K562 (cell line): ENCODE results near the gene MBD6. TPM values are rescaled to one million over a fixed set of nuclear protein-coding genes. Genes with fewer than 3 reads are reported as not detected.

Experiments used
- ATAC-seq: fragments of 200-7000 bp; cut with Tn5 transposase; 3 replicates; pipeline ENCODE4 v1.9.1; 2020; ENCODE audit warnings: moderate library complexity
- BruUV-seq: library from RNA; stranded (reverse); fragments of 400-500 nt; replicated peaks from 2 replicates; lab custom pipeline; 2021; lab: Mats Ljungman, UMichigan
- CTCF ChIA-PET: fragments of 300-600 bp; formaldehyde crosslinking; extraction: SDS; loops from one replicate; lab custom pipeline; 2021; ENCODE audit warnings: low intra/inter-chr PET ratio; lab: Yijun Ruan, JAX
- POLR2A ChIA-PET: fragments of 300-600, 350-650 bp; sonication (Branson Sonifier 250); formaldehyde crosslinking; extraction: SDS; loops from one replicate; lab custom pipeline; 2021; ENCODE audit warnings: antibody characterized with exemption, inconsistent platforms; lab: Yijun Ruan, JAX
- DNase-seq, 4 experiments: peaks; one replicate each; pipeline versions ENCODE4 v3.0.0 to v3.0.0-alpha.2; 2011 to 2018; ENCODE audit warnings: low spot score in 3 of 4, mixed read lengths in 3 of 4; ENCODE audit errors: extremely low read depth in 1 of 4
- FAIRE-seq: peaks from 2 replicates; lab custom pipeline; 2011; peaks lifted over from hg19 to GRCh38; lab: Jason Lieb, UNC
- H2AFZ ChIP-seq: 2 replicates; pipeline ENCODE4 v1.6.0; 2011; ENCODE audit warnings: low read depth, low read length, control low read depth, inconsistent platforms
- H3K27ac ChIP-seq: fragments of 200-600 bp; 3 replicates; pipeline ENCODE4 v1.8.0; 2011; ENCODE audit warnings: low read depth, mild to moderate bottlenecking, control low read depth, inconsistent platforms, low read length, moderate library complexity, mixed read lengths; ENCODE audit errors: extremely low read depth
- H3K27me3 ChIP-seq, 2 experiments: fragments of 300-600 bp in 1 of 2; 2 replicates in 1 of 2; 3 replicates in 1 of 2; pipeline versions ENCODE4 v1.6.0 to v1.8.0; 2011; ENCODE audit warnings: inconsistent platforms in 2 of 2, low read length in 2 of 2, mild to moderate bottlenecking in 1 of 2, mixed read lengths in 1 of 2, moderate library complexity in 1 of 2; ENCODE audit not compliant: control insufficient read depth in 2 of 2, insufficient read depth in 2 of 2
- H3K36me3 ChIP-seq: fragments of 300-600 bp; 3 replicates; pipeline ENCODE4 v1.8.0; 2011; ENCODE audit warnings: mild to moderate bottlenecking, low read length, inconsistent platforms; ENCODE audit not compliant: control insufficient read depth, insufficient read depth
- H3K4me1 ChIP-seq, 2 experiments: fragments of 200-600 bp in 1 of 2; replicated peaks in 1 of 2; 2 replicates in 1 of 2; 3 replicates in 1 of 2; pipeline versions ENCODE4 v1.5.1 to v1.8.0; 2011; ENCODE audit warnings: inconsistent platforms in 2 of 2, low read length in 2 of 2, mild to moderate bottlenecking in 1 of 2, mixed read lengths in 1 of 2, moderate library complexity in 1 of 2; ENCODE audit not compliant: control insufficient read depth in 2 of 2, insufficient read depth in 2 of 2
- H3K4me2 ChIP-seq: 2 replicates; pipeline ENCODE4 v1.6.1; 2011; ENCODE audit warnings: low read length, control low read depth, inconsistent platforms, mixed read lengths; ENCODE audit not compliant: insufficient read depth
- H3K4me3 ChIP-seq: fragments of 200-600 bp; sonication (generic), shearing (Covaris generic); 2 replicates; pipeline ENCODE4 v1.5.1; 2016; ENCODE audit warnings: control low read depth, inconsistent platforms
- H3K79me2 ChIP-seq: fragments of 200-600 bp; 3 replicates; pipeline ENCODE4 v1.8.0; 2011; ENCODE audit warnings: low read length, inconsistent platforms; ENCODE audit not compliant: control insufficient read depth, insufficient read depth
- H3K9ac ChIP-seq, 2 experiments: 2 replicates each; pipeline versions ENCODE4 v1.6.0 to v1.6.1; 2011; ENCODE audit warnings: low read depth in 2 of 2, low read length in 2 of 2, control low read depth in 1 of 2, inconsistent platforms in 1 of 2, mild to moderate bottlenecking in 1 of 2, mixed read lengths in 1 of 2; ENCODE audit not compliant: insufficient read depth in 1 of 2
- H3K9me1 ChIP-seq: one replicate; pipeline ENCODE4 v1.6.0; 2011; ENCODE audit warnings: inconsistent platforms, mild to moderate bottlenecking, low read length, moderate library complexity; ENCODE audit not compliant: control insufficient read depth, insufficient read depth
- H3K9me3 ChIP-seq: replicated peaks from 2 replicates; pipeline ENCODE4 v1.5.1; 2011; ENCODE audit warnings: low read depth, low read length, inconsistent platforms; ENCODE audit not compliant: control insufficient read depth, insufficient read depth
- H4K20me1 ChIP-seq: replicated peaks from 2 replicates; pipeline ENCODE4 v1.6.1; 2011; ENCODE audit warnings: low read length, inconsistent platforms, mixed read lengths; ENCODE audit not compliant: control insufficient read depth, insufficient read depth
- ARHGAP35 ChIP-seq: fragments of 450-650 bp; IDR thresholded peaks from 2 replicates; pipeline ENCODE4 v1.6.1; 2018; ENCODE audit not compliant: partially characterized antibody
- C11orf30 ChIP-seq: fragments of 450-650 bp; IDR thresholded peaks from 2 replicates; pipeline ENCODE4 v1.6.1; 2016; ENCODE audit warnings: low read depth, mild to moderate bottlenecking
- DEAF1 ChIP-seq: fragments of 450-650 bp; formaldehyde crosslinking; IDR thresholded peaks from 2 replicates; pipeline ENCODE4 v1.4.0; 2020; ENCODE audit warnings: mild to moderate bottlenecking, moderate library complexity
- EZH2 ChIP-seq: IDR thresholded peaks from 2 replicates; pipeline ENCODE4 v1.6.1; 2012; ENCODE audit warnings: low read depth, mild to moderate bottlenecking, inconsistent platforms, low read length, borderline replicate concordance
- FOXA1 ChIP-seq: fragments of 450-650 bp; IDR thresholded peaks from 2 replicates; pipeline ENCODE4 v1.6.1; 2016; ENCODE audit warnings: mild to moderate bottlenecking, borderline replicate concordance
- NFATC3 ChIP-seq: fragments of 450-650 bp; IDR thresholded peaks from 2 replicates; pipeline ENCODE4 v1.6.1; 2017; ENCODE audit warnings: mild to moderate bottlenecking
- PML ChIP-seq: IDR thresholded peaks from 2 replicates; pipeline ENCODE4 v1.6.1; 2012; ENCODE audit warnings: low read length, inconsistent platforms
- POLR3A ChIP-seq: IDR thresholded peaks from 2 replicates; pipeline ENCODE4 v1.6.1; 2011; ENCODE audit warnings: borderline replicate concordance, mild to moderate bottlenecking, moderate library complexity; ENCODE audit not compliant: insufficient read length, insufficient read depth; ENCODE audit errors: extremely low read depth
- PRPF4 ChIP-seq: fragments of 200-400 bp; formaldehyde crosslinking; IDR thresholded peaks from one replicate; pipeline ENCODE4 v1.6.1; 2017; ENCODE audit warnings: low read length, low read depth, mild to moderate bottlenecking; ENCODE audit not compliant: insufficient read depth, poor library complexity, severe bottlenecking
- TBL1XR1 ChIP-seq, 2 experiments: IDR thresholded peaks; 2 replicates each; pipeline ENCODE4 v1.6.1; 2012; ENCODE audit warnings: improper control_type of control experiment in 2 of 2, low read length in 2 of 2, mild to moderate bottlenecking in 1 of 2
- TFAM ChIP-seq: fragments of 250-450 bp; sonication (Bioruptor Pico); conservative IDR thresholded peaks from 2 replicates; pipeline ENCODE4 v1.5.0; 2021; ENCODE audit warnings: mild to moderate bottlenecking, moderate library complexity
- ZNF318 ChIP-seq, 2 experiments: fragments of 450-650 bp; IDR thresholded peaks; 2 replicates each; pipeline ENCODE4 v1.6.1; 2016; ENCODE audit warnings: mild to moderate bottlenecking in 2 of 2, borderline replicate concordance in 1 of 2, low read depth in 1 of 2, moderate library complexity in 1 of 2
- WGBS: fragments of 100-300 bp; shearing (Covaris generic); methylation state at CpG from one replicate; pipeline ENCODE4 v1.1.6; 2016; ENCODE audit warnings: low coverage, mixed read lengths; ENCODE audit not compliant: insufficient coverage; ENCODE audit errors: missing lambda C conversion rate; 5-methylcytosine and 5-hydroxymethylcytosine counted together
- in situ Hi-C: fragments of 300-500 bp; cut with MboI; formaldehyde crosslinking; loops from 4 replicates; pipeline ENCODE4 v1.15.0; 2018; ENCODE audit warnings: inconsistent platforms, mixed read lengths
- intact Hi-C: fragments of 100-400 bp; cut with micrococcal nuclease; formaldehyde crosslinking; loops from 2 replicates; pipeline ENCODE4 v1.14.2; 2022
- polyA plus RNA-seq, 8 experiments: library from polyadenylated mRNA; depleted of rRNA in 4 of 8; stranded (reverse) in 5 of 8; unstranded in 3 of 8; fragments of >200 nt; fragmentation: Nextera tagmentation in 2 of 8; fragmentation: Illumina TruSeq in 1 of 8; extraction: Ambion mirVana in 2 of 8; extraction: Trizol in 1 of 8; gene quantifications; 2 replicates each; pipeline versions ENCODE4 v1.2.1 to v1.2.3, GENCODE V29; 2011 to 2014; ENCODE audit warnings: inconsistent platforms in 1 of 8, missing spikeins in 1 of 8
- total RNA-seq, 7 experiments: library from RNA; depleted of rRNA in 6 of 7; stranded (reverse); fragments of >200 nt in 6 of 7; fragmentation: Illumina TruSeq in 2 of 7; extraction: Trizol in 2 of 7; gene quantifications; 2 replicates each; pipeline versions ENCODE4 v1.2.1 to v1.2.3, GENCODE V29; 2011 to 2021; ENCODE audit warnings: low replicate concordance in 1 of 7

Gene MBD6
- total and polyA plus RNA-seq, 9 of the 15 experiments (the other 6 are each of a cell fraction or from before 2014, with no cell fraction given), result 2.0 to 54.8 (median 3.8) TPM

- in situ Hi-C loops, result no loop called here
- no peak overlapping the region for H3K9ac ChIP-seq
- peak overlapping the region; percentile 31; the same call in 2 of the 3 replicates for H3K27ac ChIP-seq
- no peaks in the 10 kb centered on the region for H3K9me3 ChIP-seq
- H3K36me3 ChIP-seq, result peaks cover 93% of the 10 kb centered on the region
- H4K20me1 ChIP-seq, result peaks cover 52% of the 10 kb centered on the region
- no TSS peak for BruUV-seq
- H3K9me1 ChIP-seq, result peaks cover 7% of the 10 kb centered on the region
- intact Hi-C loops, result no loop called here
- H3K79me2 ChIP-seq, result peaks cover 41% of the 10 kb centered on the region
- ATAC-seq, result peak; percentile 2
- DNase-seq, result no peak
- H2AFZ ChIP-seq, result no peak overlapping the region
- POLR2A ChIA-PET, result interaction anchor here (0.8 to 10.1 kb wide), 17 partner anchors 9 to 226 kb away, joined by 3 to 184 read pairs (median 4); partner anchors contain the start of genes ARHGEF25 and DCTN2
- no peak overlapping the region for H3K4me3 ChIP-seq
- peaks cover 2 to 21% of the 10 kb centered on the region in 2 experiments for H3K4me1 ChIP-seq
- WGBS, result 66% methylated on average over 3 of the region's 3 CpGs
- no peaks in the 10 kb centered on the region for H3K27me3 ChIP-seq
- CTCF ChIA-PET, result no interaction called here
- FAIRE-seq, result no peak
- no peak overlapping the region for H3K4me2 ChIP-seq
- no peak for TF ChIP-seq NFATC3
- TF ChIP-seq ZNF318 (IDR thresholded peaks at IDR 0.05; ENCODE audit: borderline replicate concordance in 1 of 2, low read depth in 1 of 2), result peak in 1 of 2 experiments; percentile 93; a peak in 1 of 4 replicates
- TF ChIP-seq PRPF4, result no peak
- TF ChIP-seq EZH2, result no peak
- no peak for TF ChIP-seq DEAF1 (CRISPR knock-in tag)
- TF ChIP-seq C11orf30, result peak; percentile 34; the same call in 1 of the 2 replicates
- no peak for TF ChIP-seq FOXA1
- no peak for TF ChIP-seq ARHGAP35
- TF ChIP-seq TBL1XR1 (IDR thresholded peaks at IDR 0.05; ENCODE audit: low read length in 2 of 2), result 0 out of 4 replicates have a peak, but pooled peaks of 1 of the 2 experiments have one; percentile 33
- TF ChIP-seq TFAM (CRISPR knock-in tag), result no peak
- TF ChIP-seq PML, result peak; percentile 19; the same call in 1 of the 2 replicates
- TF ChIP-seq POLR3A, result no peak
These were observed 7.2 kb upstream of the MBD6 start for GRCh38 chr12:57515408-57515933.
